AG04449 (cell line): ENCODE results near the gene UROC1.

Experiments used
- CTCF ChIA-PET: fragments of 350-600 bp; formaldehyde crosslinking; extraction: SDS; loops from one replicate; lab custom pipeline; 2021; ENCODE audit warnings: antibody characterized with exemption; lab: Yijun Ruan, JAX
- POLR2A ChIA-PET: fragments of 400-600, 350-600 bp; formaldehyde crosslinking; extraction: SDS; loops from one replicate; lab custom pipeline; 2020; ENCODE audit warnings: antibody characterized with exemption, inconsistent platforms; lab: Yijun Ruan, JAX
- DNase-seq: peaks from one replicate; pipeline ENCODE4 v3.0.0-alpha.2; 2010; ENCODE audit warnings: low read depth, low spot score
- H3K4me3 ChIP-seq: 2 replicates; pipeline ENCODE4 v1.5.1; 2011; ENCODE audit warnings: low read depth, mild to moderate bottlenecking, control low read depth, low read length
- TF ChIP-seq, protein P1 (sequence below): IDR thresholded peaks from one replicate; pipeline ENCODE4 v1.5.1; 2011; ENCODE audit warnings: mild to moderate bottlenecking, moderate library complexity, low read length, control low read depth, inconsistent platforms; ENCODE audit not compliant: insufficient read depth; ENCODE audit errors: missing control alignments

UROC1 gene

GRCh38 chr3:126509597-126510307 is 7.8 kb downstream of the UROC1 start:
- no peak for DNase-seq
- no peak overlapping the region for H3K4me3 ChIP-seq
- TF ChIP-seq, protein P1, sequence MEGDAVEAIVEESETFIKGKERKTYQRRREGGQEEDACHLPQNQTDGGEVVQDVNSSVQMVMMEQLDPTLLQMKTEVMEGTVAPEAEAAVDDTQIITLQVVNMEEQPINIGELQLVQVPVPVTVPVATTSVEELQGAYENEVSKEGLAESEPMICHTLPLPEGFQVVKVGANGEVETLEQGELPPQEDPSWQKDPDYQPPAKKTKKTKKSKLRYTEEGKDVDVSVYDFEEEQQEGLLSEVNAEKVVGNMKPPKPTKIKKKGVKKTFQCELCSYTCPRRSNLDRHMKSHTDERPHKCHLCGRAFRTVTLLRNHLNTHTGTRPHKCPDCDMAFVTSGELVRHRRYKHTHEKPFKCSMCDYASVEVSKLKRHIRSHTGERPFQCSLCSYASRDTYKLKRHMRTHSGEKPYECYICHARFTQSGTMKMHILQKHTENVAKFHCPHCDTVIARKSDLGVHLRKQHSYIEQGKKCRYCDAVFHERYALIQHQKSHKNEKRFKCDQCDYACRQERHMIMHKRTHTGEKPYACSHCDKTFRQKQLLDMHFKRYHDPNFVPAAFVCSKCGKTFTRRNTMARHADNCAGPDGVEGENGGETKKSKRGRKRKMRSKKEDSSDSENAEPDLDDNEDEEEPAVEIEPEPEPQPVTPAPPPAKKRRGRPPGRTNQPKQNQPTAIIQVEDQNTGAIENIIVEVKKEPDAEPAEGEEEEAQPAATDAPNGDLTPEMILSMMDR = no peak
- ChIA-PET POLR2A (no interaction called here), CTCF (interaction anchor here (1.4 to 6.1 kb wide), 3 partner anchors 11 to 946 kb away, joined by 3 to 68 read pairs (median 4); partner anchors contain the start of gene CHST13)

DNA sequence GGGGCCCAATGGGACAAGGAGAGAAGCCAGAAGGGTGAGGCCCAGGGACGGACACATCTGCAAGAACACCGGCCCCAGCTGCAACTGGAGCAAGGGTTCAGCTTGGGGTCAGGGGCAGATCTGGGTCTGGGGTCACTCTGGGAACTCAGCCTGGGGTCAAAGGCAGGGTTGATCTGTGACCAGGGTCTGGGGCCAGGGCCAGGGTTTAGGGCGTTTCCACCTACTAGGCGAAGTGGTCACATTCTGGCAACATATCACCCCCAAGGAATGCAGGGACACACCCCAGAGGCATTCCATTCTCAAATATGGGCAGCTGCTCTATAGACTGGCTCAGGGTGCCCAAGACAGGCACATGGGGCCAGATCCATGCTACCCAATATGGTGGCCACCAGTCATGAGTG is 9.0 kb downstream of the UROC1 start:
- ChIA-PET POLR2A (no interaction called here), CTCF (interaction anchor here (1.1 to 6.1 kb wide), 4 partner anchors 13 to 947 kb away, joined by 3 to 68 read pairs (median 4); partner anchors contain the start of gene CHST13)
- DNase-seq = no peak
- no peak overlapping the region for H3K4me3 ChIP-seq
- TF ChIP-seq, protein P1 = no peak

DNA sequence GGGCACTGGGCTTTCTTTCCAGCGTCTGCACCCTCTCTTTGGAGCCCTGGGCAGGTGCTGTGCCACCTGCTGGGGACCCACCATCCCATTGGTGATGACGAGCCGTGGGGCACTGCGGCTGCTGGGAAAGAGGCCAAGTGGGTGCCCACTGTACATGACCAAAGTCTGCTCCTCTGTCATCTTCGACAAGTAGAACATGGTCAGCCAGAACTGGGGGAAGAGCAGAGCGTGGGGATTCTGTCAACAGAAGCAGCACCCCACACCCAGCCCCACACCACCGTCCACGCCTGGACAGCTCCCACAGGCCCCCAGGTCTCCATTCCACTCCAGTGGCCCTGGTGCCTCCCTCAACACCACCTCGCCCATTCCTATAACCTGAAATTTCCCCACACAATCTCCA is 9.7 kb downstream of the UROC1 start:
- CTCF ChIA-PET = interaction anchor here (1.1 to 1.3 kb wide), 2 partner anchors 15 to 374 kb away, joined by 4 to 5 read pairs; no protein-coding TSS in a partner anchor
- DNase-seq = no peak
- H3K4me3 ChIP-seq = no peak overlapping the region
- POLR2A ChIA-PET = no interaction called here
- TF ChIP-seq, protein P1 = no peak

DNA sequence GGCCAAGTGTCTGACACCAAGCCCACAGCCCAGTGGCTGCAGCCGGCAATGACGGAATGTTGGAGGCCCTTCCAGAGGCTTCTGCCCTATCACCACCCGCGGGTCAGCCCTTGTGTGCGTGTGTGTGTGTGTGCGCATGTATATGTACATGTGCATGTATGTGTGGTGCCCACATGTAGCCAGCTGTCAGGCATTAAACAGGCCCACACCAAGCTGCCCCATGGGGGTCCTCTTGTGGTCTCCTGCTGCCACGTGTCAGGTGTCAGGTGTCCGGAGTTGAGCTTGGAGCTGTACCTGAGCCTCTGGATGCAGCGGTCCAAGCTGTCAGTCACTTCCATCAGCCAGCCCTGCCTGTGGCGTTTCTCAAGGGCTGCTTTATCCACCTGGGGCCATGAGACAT is 13.9 kb downstream of the UROC1 start:
- ChIA-PET CTCF (interaction anchor here (1.2 to 2.4 kb wide), 2 partner anchors 15 to 18 kb away, joined by 3 to 10 read pairs; no protein-coding TSS in a partner anchor), POLR2A (no interaction called here)

GRCh38 chr3:126502656-126503055 is 14.9 kb downstream of the UROC1 start:
- ChIA-PET CTCF (interaction anchor here (2.4 kb wide), 1 partner anchor 19 kb away, joined by 10 read pairs; no protein-coding TSS in a partner anchor), POLR2A (interaction anchor here (0.6 kb wide), 1 partner anchor 158 kb away, joined by 3 read pairs; no protein-coding TSS in a partner anchor)
- no peak overlapping the region for H3K4me3 ChIP-seq
- DNase-seq = no peak
- TF ChIP-seq, protein P1 = no peak

More for the DNA sequence above, 13.9 kb downstream of the UROC1 start:
- TF ChIP-seq, protein P1 = no peak
- no peak for DNase-seq
- H3K4me3 ChIP-seq = no peak overlapping the region

DNA sequence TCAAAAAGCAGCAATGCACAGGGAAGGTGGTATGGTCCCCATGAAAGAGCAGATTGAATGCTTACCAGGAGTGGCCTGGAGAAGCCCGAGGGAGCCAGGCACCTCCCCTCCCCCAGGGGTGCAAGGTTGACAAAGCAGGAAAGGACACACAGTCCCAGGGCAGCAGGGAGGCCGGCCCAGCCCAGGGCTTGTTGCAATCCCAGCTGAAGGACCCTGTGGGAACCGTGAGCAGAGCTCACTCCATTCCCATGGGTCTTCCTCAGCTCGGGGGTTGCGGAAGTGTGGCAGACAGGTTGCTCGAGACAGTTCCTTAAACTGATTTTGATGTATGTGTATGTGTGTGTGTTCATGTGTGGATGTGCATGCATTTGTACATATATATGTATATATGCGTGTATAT is 15.8 kb downstream of the UROC1 start:
- TF ChIP-seq, protein P1 = no peak
- POLR2A ChIA-PET = no interaction called here
- no peak overlapping the region for H3K4me3 ChIP-seq
- CTCF ChIA-PET = no interaction called here
- DNase-seq = no peak
